GM21447 (cell line): ENCODE results near the gene MAOA.

Experiments used
- ATAC-seq: cut with Tn5 transposase; IDR thresholded peaks from one replicate; pipeline ENCODE4 v1.9.1; 2021; ENCODE audit not compliant: unreplicated experiment

Gene MAOA

GRCh38 chrX:43750248-43750676, 94.2 kb downstream of the MAOA start:
- ATAC-seq: no peak

- no peak for ATAC-seq
These were observed 97.5 kb downstream of the MAOA start for GRCh38 chrX:43753637-43754036.

- no peak for ATAC-seq
These were observed 100.0 kb downstream of the MAOA start for GRCh38 chrX:43756076-43756475.

GRCh38 chrX:43758044-43758443, 101.9 kb downstream of the MAOA start:
- no peak for ATAC-seq

- no peak for ATAC-seq
These were observed 130.0 kb downstream of the MAOA start for GRCh38 chrX:43785930-43786591.
